Suprapubic skin (tissue), 4 donors: ENCODE data around the gene CSE1L. TPM values are rescaled to one million over a fixed set of nuclear protein-coding genes. Genes with fewer than 3 reads are reported as not detected.

Source experiments
- DNase-seq, 2 donors: peaks; one replicate each; pipeline ENCODE4 v3.0.0-alpha.2; 2019; ENCODE audit warnings: low spot score in 2 of 2
- H3K27ac ChIP-seq: fragments of 200-600 bp; sonication (generic); one replicate; pipeline ENCODE4 v1.5.1; 2019
- H3K27me3 ChIP-seq: fragments of 200-600 bp; sonication (generic); one replicate; pipeline ENCODE4 v1.5.1; 2019
- H3K36me3 ChIP-seq: fragments of 200-600 bp; sonication (generic); one replicate; pipeline ENCODE4 v1.5.1; 2019
- H3K4me1 ChIP-seq: fragments of 200-600 bp; sonication (generic); one replicate; pipeline ENCODE4 v1.5.1; 2019
- H3K4me3 ChIP-seq: fragments of 200-600 bp; sonication (generic); one replicate; pipeline ENCODE4 v1.5.1; 2019; ENCODE audit warnings: mild to moderate bottlenecking
- H3K9me3 ChIP-seq: fragments of 200-600 bp; sonication (generic); one replicate; pipeline ENCODE4 v1.5.1; 2019
- EP300 ChIP-seq: sonication (generic); formaldehyde crosslinking; IDR thresholded peaks from one replicate; pipeline ENCODE4 v1.6.1; 2017; ENCODE audit warnings: antibody characterized with exemption
- POLR2A ChIP-seq, 2 donors: fragments of 450-650 bp; IDR thresholded peaks; one replicate each; pipeline ENCODE4 v1.6.1; 2017; ENCODE audit warnings: antibody characterized with exemption in 2 of 2, mild to moderate bottlenecking in 2 of 2, moderate library complexity in 2 of 2
- POLR2AphosphoS5 ChIP-seq, 3 donors: sonication (generic); formaldehyde crosslinking; IDR thresholded peaks; one replicate each; pipeline ENCODE4 v1.6.1; 2017; ENCODE audit warnings: antibody characterized with exemption in 3 of 3
- WGBS: methylation state at CpG from one replicate; pipeline ENCODE4 v1.1.5; 2018; 5-methylcytosine and 5-hydroxymethylcytosine counted together
- total RNA-seq, 4 donors: library from RNA; depleted of rRNA; stranded (reverse); fragments of >200 nt; gene quantifications; one replicate each; pipeline ENCODE4 v1.1.0, GENCODE V29; 2016
- TF ChIP-seq, protein P1 (sequence below), 2 donors: fragments of 200-600 bp in 1 of 2; fragments of 450-650 bp in 1 of 2; sonication (generic) in 1 of 2; IDR thresholded peaks; one replicate each; pipeline ENCODE4 v1.5.1; 2016 to 2019; ENCODE audit warnings: antibody characterized with exemption in 2 of 2, mild to moderate bottlenecking in 1 of 2, moderate library complexity in 1 of 2

Gene CSE1L, protein sequence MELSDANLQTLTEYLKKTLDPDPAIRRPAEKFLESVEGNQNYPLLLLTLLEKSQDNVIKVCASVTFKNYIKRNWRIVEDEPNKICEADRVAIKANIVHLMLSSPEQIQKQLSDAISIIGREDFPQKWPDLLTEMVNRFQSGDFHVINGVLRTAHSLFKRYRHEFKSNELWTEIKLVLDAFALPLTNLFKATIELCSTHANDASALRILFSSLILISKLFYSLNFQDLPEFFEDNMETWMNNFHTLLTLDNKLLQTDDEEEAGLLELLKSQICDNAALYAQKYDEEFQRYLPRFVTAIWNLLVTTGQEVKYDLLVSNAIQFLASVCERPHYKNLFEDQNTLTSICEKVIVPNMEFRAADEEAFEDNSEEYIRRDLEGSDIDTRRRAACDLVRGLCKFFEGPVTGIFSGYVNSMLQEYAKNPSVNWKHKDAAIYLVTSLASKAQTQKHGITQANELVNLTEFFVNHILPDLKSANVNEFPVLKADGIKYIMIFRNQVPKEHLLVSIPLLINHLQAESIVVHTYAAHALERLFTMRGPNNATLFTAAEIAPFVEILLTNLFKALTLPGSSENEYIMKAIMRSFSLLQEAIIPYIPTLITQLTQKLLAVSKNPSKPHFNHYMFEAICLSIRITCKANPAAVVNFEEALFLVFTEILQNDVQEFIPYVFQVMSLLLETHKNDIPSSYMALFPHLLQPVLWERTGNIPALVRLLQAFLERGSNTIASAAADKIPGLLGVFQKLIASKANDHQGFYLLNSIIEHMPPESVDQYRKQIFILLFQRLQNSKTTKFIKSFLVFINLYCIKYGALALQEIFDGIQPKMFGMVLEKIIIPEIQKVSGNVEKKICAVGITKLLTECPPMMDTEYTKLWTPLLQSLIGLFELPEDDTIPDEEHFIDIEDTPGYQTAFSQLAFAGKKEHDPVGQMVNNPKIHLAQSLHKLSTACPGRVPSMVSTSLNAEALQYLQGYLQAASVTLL
- 10 to 100 TPM; 38.4 to 47.0 (median 42.6) TPM for total RNA-seq

DNA sequence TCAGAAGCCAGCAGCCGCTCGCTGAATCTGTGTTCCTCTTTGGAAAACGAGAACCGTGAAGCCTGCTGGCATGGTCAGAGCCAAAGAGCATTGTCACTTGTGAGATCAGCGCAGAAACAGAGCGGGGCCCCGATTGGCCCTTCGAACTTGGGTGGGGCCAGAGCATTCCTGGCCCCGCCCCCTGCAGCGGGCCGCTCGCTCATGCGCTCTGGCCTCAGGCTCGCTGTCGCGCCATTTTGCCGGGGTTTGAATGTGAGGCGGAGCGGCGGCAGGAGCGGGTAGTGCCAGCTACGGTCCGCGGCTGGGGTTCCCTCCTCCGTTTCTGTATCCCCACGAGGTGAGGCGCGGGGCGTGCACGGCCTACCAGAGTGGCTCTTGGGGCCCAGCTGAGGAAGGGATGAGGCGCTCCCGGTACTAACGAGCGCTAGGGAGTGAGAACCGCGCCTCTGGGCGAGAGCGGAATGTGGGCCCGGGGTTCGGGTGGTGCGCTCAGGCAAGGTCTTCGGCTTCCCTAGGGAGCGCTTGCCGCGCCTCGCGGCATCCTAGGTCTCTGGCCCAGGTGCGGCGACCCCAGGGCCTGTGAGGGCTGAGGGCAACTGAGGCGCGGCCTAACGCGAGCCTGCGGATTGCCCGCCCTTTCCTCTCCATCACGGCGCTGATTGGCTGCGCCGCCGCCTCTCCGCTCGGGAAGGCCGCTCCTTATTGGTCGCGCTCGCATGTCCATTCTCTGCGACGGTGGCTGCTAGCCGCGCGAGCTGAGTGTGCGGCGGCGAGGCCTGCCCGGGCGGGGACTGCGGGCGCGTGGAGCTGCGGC is at the start of gene CSE1L:
Gene CSE1L, plus strand, starts transcription at position 226 of the 814 bp plus-strand sequence. CDS start 12,152 bp downstream, outside the sequence.
- H3K9me3 ChIP-seq, result no peaks in the 10 kb centered on the region
- TF ChIP-seq POLR2AphosphoS5 (IDR thresholded peaks at IDR 0.05) (peak; percentile 3 to 75 (median 39)), POLR2A (IDR thresholded peaks at IDR 0.05) (peak; percentile 37 to 73)
- TF ChIP-seq, protein P1, sequence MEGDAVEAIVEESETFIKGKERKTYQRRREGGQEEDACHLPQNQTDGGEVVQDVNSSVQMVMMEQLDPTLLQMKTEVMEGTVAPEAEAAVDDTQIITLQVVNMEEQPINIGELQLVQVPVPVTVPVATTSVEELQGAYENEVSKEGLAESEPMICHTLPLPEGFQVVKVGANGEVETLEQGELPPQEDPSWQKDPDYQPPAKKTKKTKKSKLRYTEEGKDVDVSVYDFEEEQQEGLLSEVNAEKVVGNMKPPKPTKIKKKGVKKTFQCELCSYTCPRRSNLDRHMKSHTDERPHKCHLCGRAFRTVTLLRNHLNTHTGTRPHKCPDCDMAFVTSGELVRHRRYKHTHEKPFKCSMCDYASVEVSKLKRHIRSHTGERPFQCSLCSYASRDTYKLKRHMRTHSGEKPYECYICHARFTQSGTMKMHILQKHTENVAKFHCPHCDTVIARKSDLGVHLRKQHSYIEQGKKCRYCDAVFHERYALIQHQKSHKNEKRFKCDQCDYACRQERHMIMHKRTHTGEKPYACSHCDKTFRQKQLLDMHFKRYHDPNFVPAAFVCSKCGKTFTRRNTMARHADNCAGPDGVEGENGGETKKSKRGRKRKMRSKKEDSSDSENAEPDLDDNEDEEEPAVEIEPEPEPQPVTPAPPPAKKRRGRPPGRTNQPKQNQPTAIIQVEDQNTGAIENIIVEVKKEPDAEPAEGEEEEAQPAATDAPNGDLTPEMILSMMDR (IDR thresholded peaks at IDR 0.05), result no peak
- DNase-seq, result peak; percentile 96 to 98
- H3K27ac ChIP-seq, result peak within 1 kb of the TSS; percentile 96
- H3K4me1 ChIP-seq, result peaks cover 18% of the 10 kb centered on the region
- no peaks in the 10 kb centered on the region for H3K36me3 ChIP-seq
- H3K27me3 ChIP-seq, result no peaks in the 10 kb centered on the region
- peak within 1 kb of the TSS; percentile 95 for H3K4me3 ChIP-seq
- no CpG with 5 or more reads among the region's 80 CpGs for WGBS

DNA sequence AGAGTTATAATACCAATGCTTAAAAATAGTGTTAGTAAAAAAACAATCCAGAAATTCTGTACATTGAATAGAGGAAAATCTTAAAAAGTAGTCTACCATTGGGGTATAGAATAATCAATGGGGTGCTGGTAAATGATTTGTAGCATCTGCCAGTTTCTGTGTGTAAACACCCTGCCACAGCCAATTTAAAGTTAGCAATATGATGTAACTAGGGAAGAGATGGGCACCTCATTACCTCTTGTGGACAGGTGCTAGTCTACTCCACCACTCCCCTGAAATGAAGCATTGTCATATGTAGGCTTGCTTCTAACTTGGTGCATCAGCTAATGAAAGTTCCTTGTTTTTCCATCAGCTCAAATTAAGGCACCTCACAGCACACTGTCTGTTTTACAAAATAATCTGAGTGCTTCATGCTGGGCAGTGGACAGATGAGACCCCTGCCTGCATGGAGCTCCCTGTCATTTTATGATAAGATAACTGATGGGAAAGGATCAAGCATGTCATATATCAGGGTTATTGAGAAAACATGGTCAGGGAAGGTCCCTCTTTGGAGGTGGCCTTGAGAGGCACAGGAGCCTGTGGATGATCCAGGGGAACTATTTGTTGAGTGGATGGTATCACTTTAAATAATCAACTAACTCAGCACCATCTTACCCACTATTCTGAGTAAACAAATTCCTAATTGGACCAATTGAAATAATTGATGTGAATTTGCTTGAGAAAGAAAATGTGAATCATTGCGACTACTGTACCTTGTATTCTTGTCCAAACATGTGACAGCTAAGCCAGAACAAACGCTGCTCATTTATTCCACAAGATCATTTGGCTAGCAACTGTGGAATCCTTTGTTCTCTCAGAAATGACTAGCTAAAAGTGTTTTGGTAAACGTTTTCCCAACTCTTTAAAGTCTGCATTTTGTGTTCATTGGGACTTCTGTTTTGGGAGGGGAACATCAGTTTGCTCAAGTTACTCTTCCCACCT is 45.9 kb upstream of the CSE1L start:
- H3K9me3 ChIP-seq, result no peaks in the 10 kb centered on the region
- DNase-seq, result no peak
- TF ChIP-seq, protein P1 (IDR thresholded peaks at IDR 0.05), result no peak
- no peak for TF ChIP-seq POLR2AphosphoS5 (IDR thresholded peaks at IDR 0.05)
- no peak for TF ChIP-seq EP300
- no peak for TF ChIP-seq POLR2A (IDR thresholded peaks at IDR 0.05)
- H3K27me3 ChIP-seq, result no peaks in the 10 kb centered on the region
- peaks cover 11% of the 10 kb centered on the region for H3K4me1 ChIP-seq
- H3K27ac ChIP-seq, result peak overlapping the region; percentile 65
- no peak overlapping the region for H3K4me3 ChIP-seq
- peaks cover 79% of the 10 kb centered on the region for H3K36me3 ChIP-seq
- 28% methylated on average over 3 of the region's 3 CpGs for WGBS

DNA sequence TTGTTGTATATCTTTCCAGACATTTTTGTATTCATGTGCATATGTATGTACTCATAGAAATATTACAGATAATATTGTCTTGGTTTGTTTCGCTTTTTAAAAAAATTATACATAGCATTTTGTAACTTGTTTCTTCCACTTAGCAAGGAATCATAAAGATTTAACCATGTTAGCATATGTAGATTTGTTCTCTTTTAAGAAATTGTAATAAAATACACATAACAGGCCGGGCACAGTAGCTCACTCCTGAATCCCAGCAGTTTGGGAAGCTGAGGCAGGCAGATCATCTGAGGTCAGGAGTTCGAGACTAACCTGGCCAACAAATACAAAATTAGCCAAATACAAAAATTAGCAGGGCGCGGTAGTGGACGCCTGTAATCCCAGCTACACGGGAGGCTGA is 44.4 kb upstream of the CSE1L start:
- H3K4me1 ChIP-seq, result peaks cover 10% of the 10 kb centered on the region
- WGBS, result 94% methylated on average over 7 of the region's 7 CpGs
- TF ChIP-seq, protein P1 (IDR thresholded peaks at IDR 0.05), result no peak
- TF ChIP-seq POLR2AphosphoS5 (IDR thresholded peaks at IDR 0.05), result no peak
- no peak for TF ChIP-seq POLR2A (IDR thresholded peaks at IDR 0.05)
- TF ChIP-seq EP300, result no peak
- no peaks in the 10 kb centered on the region for H3K9me3 ChIP-seq
- H3K27me3 ChIP-seq, result no peaks in the 10 kb centered on the region
- peaks cover 80% of the 10 kb centered on the region for H3K36me3 ChIP-seq
- no peak overlapping the region for H3K27ac ChIP-seq
- H3K4me3 ChIP-seq, result no peak overlapping the region
- DNase-seq, result no peak

DNA sequence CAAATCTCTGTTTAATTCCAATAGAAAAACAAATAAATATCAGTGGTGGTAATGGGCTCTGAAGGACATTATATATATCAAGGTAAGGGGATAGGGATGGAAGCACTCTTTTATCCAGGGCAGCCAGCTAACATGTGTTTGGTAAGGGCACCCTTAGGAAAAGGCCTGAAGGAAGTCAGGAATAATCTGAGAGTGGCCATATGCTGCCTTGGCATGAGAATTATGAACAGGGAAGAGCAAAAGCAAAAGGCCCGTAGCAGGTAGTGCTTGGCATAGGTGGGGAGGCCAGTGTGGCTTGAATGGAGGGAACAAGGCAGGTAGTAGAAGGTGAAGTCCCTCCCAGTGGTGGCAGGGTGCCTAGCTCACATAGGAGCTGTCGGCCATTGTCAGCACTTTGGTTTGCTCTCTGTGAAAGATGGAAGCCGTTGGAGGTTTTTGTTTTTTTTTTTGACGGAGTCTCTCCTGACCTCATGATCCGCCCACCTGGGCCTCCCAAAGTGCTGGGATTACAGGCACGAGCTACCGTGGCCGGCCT is 39.6 kb upstream of the CSE1L start:
- DNase-seq, result no peak
- Histone ChIP-seq H3K4me3 (no peak overlapping the region), H3K36me3 (peaks cover 85% of the 10 kb centered on the region), H3K27me3 (no peaks in the 10 kb centered on the region), H3K9me3 (no peaks in the 10 kb centered on the region), H3K27ac (no peak overlapping the region), H3K4me1 (no peaks in the 10 kb centered on the region)
- TF ChIP-seq POLR2AphosphoS5 (IDR thresholded peaks at IDR 0.05) (no peak), EP300 (no peak), POLR2A (IDR thresholded peaks at IDR 0.05) (no peak)
- TF ChIP-seq, protein P1 (IDR thresholded peaks at IDR 0.05), result no peak
- 92% methylated on average over 8 of the region's 8 CpGs for WGBS
